IPS-20b (cell line): ENCODE results near the gene STK10.
"Not testable (repeated sequence)": the region's sequence is repeated elsewhere in the genome, so short reads cannot be mapped to it uniquely, and the experiment has no call there.

Source experiments
- H3K27ac ChIP-seq: one replicate; pipeline ENCODE4 v1.5.1; 2013; ENCODE audit warnings: low read length
- H3K27me3 ChIP-seq: 2 replicates; pipeline ENCODE4 v1.6.1; 2013; ENCODE audit warnings: mild to moderate bottlenecking, low read length, inconsistent platforms; ENCODE audit not compliant: insufficient read depth
- H3K36me3 ChIP-seq: 2 replicates; pipeline ENCODE4 v1.6.1; 2013; ENCODE audit warnings: low read depth, mild to moderate bottlenecking, inconsistent platforms, low read length, moderate library complexity; ENCODE audit not compliant: insufficient read depth
- H3K4me1 ChIP-seq: 2 replicates; pipeline ENCODE4 v1.6.1; 2013; ENCODE audit warnings: mild to moderate bottlenecking, control low read depth, inconsistent platforms, low read length, moderate library complexity; ENCODE audit not compliant: insufficient read depth
- H3K4me3 ChIP-seq: 2 replicates; pipeline ENCODE4 v1.5.1; 2013; ENCODE audit warnings: mild to moderate bottlenecking, low read length, inconsistent platforms
- H3K9ac ChIP-seq: 2 replicates; pipeline ENCODE4 v1.6.1; 2013; ENCODE audit warnings: low read depth, mild to moderate bottlenecking, inconsistent platforms, low read length, moderate library complexity
- H3K9me3 ChIP-seq: 2 replicates; pipeline ENCODE4 v1.6.1; 2013; ENCODE audit warnings: mild to moderate bottlenecking, low read depth, low read length, inconsistent platforms; ENCODE audit not compliant: insufficient read depth

The STK10 gene

GRCh38 chr5:172162323-172162986, 25.6 kb downstream of the STK10 start:
- no peaks in the 10 kb centered on the region for H3K36me3 ChIP-seq
- H3K4me3 ChIP-seq = no peak overlapping the region
- no peaks in the 10 kb centered on the region for H3K27me3 ChIP-seq
- H3K27ac ChIP-seq = no peak overlapping the region
- H3K4me1 ChIP-seq = no peaks in the 10 kb centered on the region
- no peaks in the 10 kb centered on the region for H3K9me3 ChIP-seq
- H3K9ac ChIP-seq = no peak overlapping the region; the same call in 1 of the 2 replicates

DNA sequence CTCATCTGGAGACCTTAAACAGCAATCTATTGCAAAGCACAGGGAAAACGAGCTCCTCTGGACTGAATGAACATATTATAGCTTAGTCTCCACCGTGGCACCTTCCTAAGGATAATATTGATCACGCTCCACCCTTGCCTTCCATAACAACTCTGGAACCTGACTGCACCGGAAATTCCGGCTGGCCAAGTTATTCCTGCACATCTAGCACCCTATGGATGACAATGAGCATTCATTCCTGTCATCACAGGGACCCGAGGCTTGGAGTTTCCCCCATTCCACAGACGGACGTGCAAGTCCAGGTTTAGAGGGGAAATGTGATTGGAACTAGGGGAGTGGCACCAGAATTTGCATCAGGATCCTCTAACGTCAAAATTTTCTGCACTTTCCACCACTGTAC, 27.5 kb downstream of the STK10 start:
- Histone ChIP-seq H3K9me3 (no peaks in the 10 kb centered on the region), H3K4me1 (no peaks in the 10 kb centered on the region), H3K27me3 (no peaks in the 10 kb centered on the region), H3K4me3 (no peak overlapping the region), H3K27ac (no peak overlapping the region), H3K36me3 (peaks cover 5% of the 10 kb centered on the region), H3K9ac (no peak overlapping the region)

DNA sequence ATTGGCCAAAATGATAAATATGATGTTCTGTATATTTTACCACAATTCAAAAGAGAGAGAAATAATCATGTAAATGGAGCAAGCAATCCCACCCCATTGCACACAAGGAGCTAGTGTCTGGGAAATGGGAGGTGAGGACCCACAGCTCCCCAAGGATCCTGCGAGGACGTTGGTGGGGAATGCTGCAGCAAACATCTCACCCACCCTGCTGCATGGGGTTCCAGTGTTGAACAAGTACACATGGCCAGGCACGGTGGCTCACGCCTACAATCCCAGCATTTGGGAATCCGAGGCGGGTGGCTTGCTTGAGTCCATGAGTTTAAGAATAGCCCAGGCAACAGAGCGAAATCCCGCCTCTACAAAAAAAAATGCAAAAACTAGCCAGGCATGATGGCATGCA, 29.0 kb downstream of the STK10 start:
- H3K9ac ChIP-seq = no peak overlapping the region
- no peaks in the 10 kb centered on the region for H3K4me1 ChIP-seq
- H3K9me3 ChIP-seq = no peaks in the 10 kb centered on the region
- H3K4me3 ChIP-seq = no peak overlapping the region
- no peaks in the 10 kb centered on the region for H3K27me3 ChIP-seq
- no peak overlapping the region for H3K27ac ChIP-seq
- H3K36me3 ChIP-seq = peaks cover 11% of the 10 kb centered on the region

GRCh38 chr5:172156541-172156994, 31.5 kb downstream of the STK10 start:
- H3K4me3 ChIP-seq = no peak overlapping the region
- H3K9ac ChIP-seq = no peak overlapping the region
- no peaks in the 10 kb centered on the region for H3K9me3 ChIP-seq
- no peaks in the 10 kb centered on the region for H3K27me3 ChIP-seq
- peaks cover 11% of the 10 kb centered on the region for H3K36me3 ChIP-seq
- H3K4me1 ChIP-seq = no peaks in the 10 kb centered on the region
- H3K27ac ChIP-seq = no peak overlapping the region

- not testable (repeated sequence) for H3K4me3 ChIP-seq, H3K9me3 ChIP-seq, H3K27me3 ChIP-seq, H3K4me1 ChIP-seq, H3K9ac ChIP-seq, H3K27ac ChIP-seq
- peaks cover 11% of the 10 kb centered on the region for H3K36me3 ChIP-seq
Measured at GRCh38 chr5:172155101-172155500, 32.9 kb downstream of the STK10 start.

DNA sequence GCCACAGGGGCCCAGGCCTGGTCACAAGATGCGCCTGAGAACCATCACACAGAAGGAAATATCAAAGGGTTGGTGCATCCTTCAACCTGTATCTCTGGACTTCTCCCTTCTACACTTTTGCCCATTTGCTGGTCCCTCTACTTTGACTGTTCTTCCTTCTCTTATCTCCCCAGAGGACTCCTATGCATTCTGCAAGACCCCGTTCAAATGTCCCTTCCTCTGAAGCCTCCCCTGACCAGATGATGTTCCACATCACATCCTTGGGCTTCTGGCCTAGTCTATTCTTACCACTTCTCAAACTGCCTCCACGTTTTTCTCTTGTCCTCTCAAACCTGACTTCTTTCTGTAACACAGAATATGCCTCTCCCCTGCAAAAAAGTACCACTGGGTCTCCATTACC, 34.3 kb downstream of the STK10 start:
- Histone ChIP-seq H3K27ac (no peak overlapping the region), H3K27me3 (no peaks in the 10 kb centered on the region), H3K36me3 (peaks cover 11% of the 10 kb centered on the region), H3K4me3 (no peak overlapping the region), H3K9me3 (no peaks in the 10 kb centered on the region), H3K9ac (no peak overlapping the region), H3K4me1 (no peaks in the 10 kb centered on the region)

GRCh38 chr5:172151661-172152210, 36.3 kb downstream of the STK10 start:
- no peaks in the 10 kb centered on the region for H3K27me3 ChIP-seq
- no peak overlapping the region for H3K9ac ChIP-seq
- no peaks in the 10 kb centered on the region for H3K4me1 ChIP-seq
- H3K4me3 ChIP-seq = no peak overlapping the region
- H3K36me3 ChIP-seq = peaks cover 11% of the 10 kb centered on the region
- no peak overlapping the region for H3K27ac ChIP-seq
- H3K9me3 ChIP-seq = no peaks in the 10 kb centered on the region

DNA sequence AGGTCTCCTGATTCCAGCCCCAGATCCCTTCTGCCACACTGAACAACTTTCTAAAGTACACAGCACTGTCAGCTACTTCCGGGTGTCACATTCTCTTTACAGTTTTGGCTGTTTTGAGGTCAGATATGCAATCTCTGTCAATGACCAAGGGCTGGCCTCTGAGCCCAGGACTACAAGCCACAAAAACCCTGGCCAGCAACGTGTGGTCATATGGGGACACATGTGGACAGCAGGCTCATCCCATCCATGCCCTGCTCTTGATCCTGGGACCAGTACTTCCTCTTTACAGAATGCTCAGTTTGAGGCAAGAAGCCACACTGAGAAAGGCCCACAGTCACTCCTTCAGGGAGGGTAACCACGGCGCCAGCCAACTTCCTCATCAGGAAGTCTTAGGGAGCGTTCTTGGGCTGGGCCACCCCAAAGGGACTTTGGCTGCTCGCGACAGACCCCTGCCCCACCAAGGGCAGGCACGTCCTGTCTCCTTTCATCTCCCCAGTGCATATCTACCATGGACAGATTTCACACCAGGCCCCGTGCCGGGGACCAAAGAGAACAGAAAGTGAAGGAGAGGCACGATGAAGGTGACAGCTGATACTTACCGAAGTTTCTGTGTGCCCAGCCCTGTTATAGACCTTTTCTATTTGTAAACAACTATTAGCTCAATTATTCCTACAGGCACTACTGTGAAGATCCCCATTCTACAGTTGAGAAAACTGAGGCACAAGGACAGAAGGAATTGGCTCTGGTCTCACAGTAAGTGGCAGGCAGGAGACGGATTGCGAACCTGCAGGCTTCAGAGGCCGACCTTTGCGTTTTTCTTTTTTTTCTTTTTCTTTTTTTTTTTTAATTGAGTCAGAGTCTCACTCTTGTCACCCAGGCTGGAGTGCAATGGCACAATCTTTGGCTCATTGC, 37.3 kb downstream of the STK10 start:
- Histone ChIP-seq H3K27ac (no peak overlapping the region), H3K9me3 (no peaks in the 10 kb centered on the region), H3K27me3 (no peaks in the 10 kb centered on the region), H3K4me3 (no peak overlapping the region), H3K4me1 (no peaks in the 10 kb centered on the region), H3K36me3 (peaks cover 5% of the 10 kb centered on the region; the same call in 1 of the 2 replicates), H3K9ac (no peak overlapping the region)

DNA sequence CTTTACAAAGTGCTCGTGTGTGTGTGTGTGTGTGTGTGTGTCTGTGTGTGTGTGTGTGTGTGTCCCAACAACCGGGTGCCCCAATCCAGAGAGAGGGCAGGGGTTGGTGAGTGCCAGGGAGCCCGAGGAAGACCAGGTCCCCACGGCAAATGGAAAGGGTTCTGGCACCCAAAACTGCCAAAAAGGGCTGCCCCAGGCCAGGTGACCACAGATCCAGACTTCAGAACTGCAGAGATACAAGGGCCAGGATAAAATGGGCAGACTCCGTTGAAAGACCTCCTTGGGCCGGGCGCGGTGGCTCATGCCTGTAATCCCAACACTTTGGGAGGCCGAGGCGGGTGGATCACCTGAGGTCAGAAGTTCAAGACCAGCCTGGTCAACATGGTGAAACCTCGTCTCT, 38.5 kb downstream of the STK10 start:
- H3K27me3 ChIP-seq, H3K36me3 ChIP-seq, H3K9me3 ChIP-seq, H3K9ac ChIP-seq, H3K4me3 ChIP-seq, H3K4me1 ChIP-seq, H3K27ac ChIP-seq: not testable (repeated sequence)

- no peak overlapping the region for H3K27ac ChIP-seq
- H3K9ac ChIP-seq = no peak overlapping the region
Measured at GRCh38 chr5:172149073-172149472, 39.0 kb downstream of the STK10 start.

GRCh38 chr5:172148381-172148780, 39.6 kb downstream of the STK10 start:
- Histone ChIP-seq H3K4me3 (no peak overlapping the region), H3K27me3 (no peaks in the 10 kb centered on the region), H3K9me3 (no peaks in the 10 kb centered on the region), H3K4me1 (no peaks in the 10 kb centered on the region), H3K9ac (no peak overlapping the region), H3K27ac (no peak overlapping the region), H3K36me3 (no peaks in the 10 kb centered on the region)

More at GRCh38 chr5:172149073-172149472, 39.0 kb downstream of the STK10 start:
- no peaks in the 10 kb centered on the region for H3K4me1 ChIP-seq
- no peaks in the 10 kb centered on the region for H3K36me3 ChIP-seq
- H3K27me3 ChIP-seq = no peaks in the 10 kb centered on the region
- no peak overlapping the region for H3K4me3 ChIP-seq
- no peaks in the 10 kb centered on the region for H3K9me3 ChIP-seq

DNA sequence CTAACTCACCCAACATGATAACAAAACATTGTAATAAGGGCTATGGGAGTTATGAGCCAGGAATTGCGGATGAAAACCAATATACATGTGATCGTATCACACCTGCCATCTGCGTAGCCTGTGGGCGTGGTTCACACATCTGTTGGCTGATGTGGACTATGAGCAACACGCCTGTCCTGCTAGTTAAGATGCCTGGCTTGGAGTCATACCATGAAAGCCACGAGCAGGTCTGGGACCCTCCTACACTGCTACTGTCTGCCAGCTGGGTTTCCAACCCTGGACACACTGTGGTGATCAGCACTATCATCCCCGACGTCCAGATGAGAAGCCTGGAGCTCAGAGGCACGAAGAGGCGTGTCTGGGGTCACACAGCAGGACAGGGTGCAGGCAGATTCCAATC, 40.2 kb downstream of the STK10 start:
- Histone ChIP-seq H3K4me1 (no peaks in the 10 kb centered on the region), H3K27me3 (no peaks in the 10 kb centered on the region), H3K9me3 (no peaks in the 10 kb centered on the region), H3K36me3 (no peaks in the 10 kb centered on the region), H3K4me3 (no peak overlapping the region), H3K9ac (no peak overlapping the region), H3K27ac (no peak overlapping the region)
